ENCODE data around the gene PNPT1.

Gene PNPT1

DNA sequence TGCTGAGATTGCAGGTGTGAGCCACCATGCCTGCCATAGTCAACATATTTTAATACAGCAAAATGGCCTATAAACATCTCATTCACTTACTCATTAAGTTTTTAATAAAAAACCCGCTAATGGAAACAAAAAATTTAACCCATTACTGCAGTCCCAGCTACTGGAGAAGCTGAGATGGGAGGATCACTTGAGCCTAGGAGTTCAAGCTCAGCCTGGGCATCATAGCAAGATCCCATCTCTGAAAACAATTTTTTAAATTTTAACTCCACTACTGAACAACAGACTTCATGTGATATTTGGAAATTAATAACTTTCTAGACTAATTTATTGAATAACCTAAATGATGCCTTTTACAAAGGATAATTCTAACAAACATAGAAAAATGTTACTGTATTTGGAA lies 81.6 kb downstream of the PNPT1 start:
- Histone ChIP-seq H3K4me1 (ENCODE audit: control insufficient read depth, insufficient read depth, low read length) (peaks cover 2% of the 10 kb centered on the region; the same call in 1 of the 2 replicates), H3K27ac (ENCODE audit: extremely low read depth, low read depth, low read length) (no peak overlapping the region), H3K4me3 (ENCODE audit: low read depth, low read length) (no peak overlapping the region), H3K36me3 (ENCODE audit: control insufficient read depth in 2 of 2, insufficient read depth in 1 of 2, low read length in 2 of 2) (peaks cover 28 to 32% of the 10 kb centered on the region in 2 experiments), H3K9me3 (ENCODE audit: control insufficient read depth, insufficient read depth, low read depth, low read length) (no peaks in the 10 kb centered on the region)
- ChIA-PET POLR2A (no interaction called here), CTCF (interaction anchor here (0.6 kb wide), 1 partner anchor 8 kb away, joined by 3 read pairs; no protein-coding TSS in a partner anchor)
- TF ChIP-seq IKZF3 (tag by site-specific recombination; IDR thresholded peaks at IDR 0.05) (no peak), ZSCAN23 (tag by site-specific recombination; IDR thresholded peaks at IDR 0.05) (no peak), ZNF391 (tag by site-specific recombination; IDR thresholded peaks at IDR 0.05; ENCODE audit: borderline replicate concordance, low read depth) (no peak), ZNF670 (tag by site-specific recombination; IDR thresholded peaks at IDR 0.05; ENCODE audit: low read depth) (no peak), ZNF221 (tag by site-specific recombination; IDR thresholded peaks at IDR 0.05; ENCODE audit: borderline replicate concordance) (no peak), ZNF174 (tag by site-specific recombination; IDR thresholded peaks at IDR 0.05) (no peak), ZNF155 (tag by site-specific recombination; IDR thresholded peaks at IDR 0.05) (no peak), GLI2 (tag by site-specific recombination; IDR thresholded peaks at IDR 0.05; ENCODE audit: borderline replicate concordance, low read depth) (no peak), ZNF184 (tag by site-specific recombination; IDR thresholded peaks at IDR 0.05) (no peak), ZNF169 (tag by site-specific recombination; IDR thresholded peaks at IDR 0.05) (no peak), ZNF707 (tag by site-specific recombination; IDR thresholded peaks at IDR 0.05) (no peak)
- TF ChIP-seq, protein P1, sequence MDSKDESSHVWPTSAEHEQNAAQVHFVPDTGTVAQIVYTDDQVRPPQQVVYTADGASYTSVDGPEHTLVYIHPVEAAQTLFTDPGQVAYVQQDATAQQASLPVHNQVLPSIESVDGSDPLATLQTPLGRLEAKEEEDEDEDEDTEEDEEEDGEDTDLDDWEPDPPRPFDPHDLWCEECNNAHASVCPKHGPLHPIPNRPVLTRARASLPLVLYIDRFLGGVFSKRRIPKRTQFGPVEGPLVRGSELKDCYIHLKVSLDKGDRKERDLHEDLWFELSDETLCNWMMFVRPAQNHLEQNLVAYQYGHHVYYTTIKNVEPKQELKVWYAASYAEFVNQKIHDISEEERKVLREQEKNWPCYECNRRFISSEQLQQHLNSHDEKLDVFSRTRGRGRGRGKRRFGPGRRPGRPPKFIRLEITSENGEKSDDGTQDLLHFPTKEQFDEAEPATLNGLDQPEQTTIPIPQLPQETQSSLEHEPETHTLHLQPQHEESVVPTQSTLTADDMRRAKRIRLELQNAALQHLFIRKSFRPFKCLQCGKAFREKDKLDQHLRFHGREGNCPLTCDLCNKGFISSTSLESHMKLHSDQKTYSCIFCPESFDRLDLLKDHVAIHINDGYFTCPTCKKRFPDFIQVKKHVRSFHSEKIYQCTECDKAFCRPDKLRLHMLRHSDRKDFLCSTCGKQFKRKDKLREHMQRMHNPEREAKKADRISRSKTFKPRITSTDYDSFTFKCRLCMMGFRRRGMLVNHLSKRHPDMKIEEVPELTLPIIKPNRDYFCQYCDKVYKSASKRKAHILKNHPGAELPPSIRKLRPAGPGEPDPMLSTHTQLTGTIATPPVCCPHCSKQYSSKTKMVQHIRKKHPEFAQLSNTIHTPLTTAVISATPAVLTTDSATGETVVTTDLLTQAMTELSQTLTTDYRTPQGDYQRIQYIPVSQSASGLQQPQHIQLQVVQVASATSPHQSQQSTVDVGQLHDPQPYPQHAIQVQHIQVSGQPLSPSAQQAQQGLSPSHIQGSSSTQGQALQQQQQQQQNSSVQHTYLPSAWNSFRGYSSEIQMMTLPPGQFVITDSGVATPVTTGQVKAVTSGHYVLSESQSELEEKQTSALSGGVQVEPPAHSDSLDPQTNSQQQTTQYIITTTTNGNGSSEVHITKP (tag by site-specific recombination; IDR thresholded peaks at IDR 0.05) = no peak
- TF ChIP-seq, protein P2, sequence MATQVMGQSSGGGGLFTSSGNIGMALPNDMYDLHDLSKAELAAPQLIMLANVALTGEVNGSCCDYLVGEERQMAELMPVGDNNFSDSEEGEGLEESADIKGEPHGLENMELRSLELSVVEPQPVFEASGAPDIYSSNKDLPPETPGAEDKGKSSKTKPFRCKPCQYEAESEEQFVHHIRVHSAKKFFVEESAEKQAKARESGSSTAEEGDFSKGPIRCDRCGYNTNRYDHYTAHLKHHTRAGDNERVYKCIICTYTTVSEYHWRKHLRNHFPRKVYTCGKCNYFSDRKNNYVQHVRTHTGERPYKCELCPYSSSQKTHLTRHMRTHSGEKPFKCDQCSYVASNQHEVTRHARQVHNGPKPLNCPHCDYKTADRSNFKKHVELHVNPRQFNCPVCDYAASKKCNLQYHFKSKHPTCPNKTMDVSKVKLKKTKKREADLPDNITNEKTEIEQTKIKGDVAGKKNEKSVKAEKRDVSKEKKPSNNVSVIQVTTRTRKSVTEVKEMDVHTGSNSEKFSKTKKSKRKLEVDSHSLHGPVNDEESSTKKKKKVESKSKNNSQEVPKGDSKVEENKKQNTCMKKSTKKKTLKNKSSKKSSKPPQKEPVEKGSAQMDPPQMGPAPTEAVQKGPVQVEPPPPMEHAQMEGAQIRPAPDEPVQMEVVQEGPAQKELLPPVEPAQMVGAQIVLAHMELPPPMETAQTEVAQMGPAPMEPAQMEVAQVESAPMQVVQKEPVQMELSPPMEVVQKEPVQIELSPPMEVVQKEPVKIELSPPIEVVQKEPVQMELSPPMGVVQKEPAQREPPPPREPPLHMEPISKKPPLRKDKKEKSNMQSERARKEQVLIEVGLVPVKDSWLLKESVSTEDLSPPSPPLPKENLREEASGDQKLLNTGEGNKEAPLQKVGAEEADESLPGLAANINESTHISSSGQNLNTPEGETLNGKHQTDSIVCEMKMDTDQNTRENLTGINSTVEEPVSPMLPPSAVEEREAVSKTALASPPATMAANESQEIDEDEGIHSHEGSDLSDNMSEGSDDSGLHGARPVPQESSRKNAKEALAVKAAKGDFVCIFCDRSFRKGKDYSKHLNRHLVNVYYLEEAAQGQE (tag by site-specific recombination; IDR thresholded peaks at IDR 0.05) = no peak
- TF ChIP-seq, protein P3, sequence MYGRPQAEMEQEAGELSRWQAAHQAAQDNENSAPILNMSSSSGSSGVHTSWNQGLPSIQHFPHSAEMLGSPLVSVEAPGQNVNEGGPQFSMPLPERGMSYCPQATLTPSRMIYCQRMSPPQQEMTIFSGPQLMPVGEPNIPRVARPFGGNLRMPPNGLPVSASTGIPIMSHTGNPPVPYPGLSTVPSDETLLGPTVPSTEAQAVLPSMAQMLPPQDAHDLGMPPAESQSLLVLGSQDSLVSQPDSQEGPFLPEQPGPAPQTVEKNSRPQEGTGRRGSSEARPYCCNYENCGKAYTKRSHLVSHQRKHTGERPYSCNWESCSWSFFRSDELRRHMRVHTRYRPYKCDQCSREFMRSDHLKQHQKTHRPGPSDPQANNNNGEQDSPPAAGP (tag by site-specific recombination; IDR thresholded peaks at IDR 0.05) = no peak
- TF ChIP-seq, protein P4, sequence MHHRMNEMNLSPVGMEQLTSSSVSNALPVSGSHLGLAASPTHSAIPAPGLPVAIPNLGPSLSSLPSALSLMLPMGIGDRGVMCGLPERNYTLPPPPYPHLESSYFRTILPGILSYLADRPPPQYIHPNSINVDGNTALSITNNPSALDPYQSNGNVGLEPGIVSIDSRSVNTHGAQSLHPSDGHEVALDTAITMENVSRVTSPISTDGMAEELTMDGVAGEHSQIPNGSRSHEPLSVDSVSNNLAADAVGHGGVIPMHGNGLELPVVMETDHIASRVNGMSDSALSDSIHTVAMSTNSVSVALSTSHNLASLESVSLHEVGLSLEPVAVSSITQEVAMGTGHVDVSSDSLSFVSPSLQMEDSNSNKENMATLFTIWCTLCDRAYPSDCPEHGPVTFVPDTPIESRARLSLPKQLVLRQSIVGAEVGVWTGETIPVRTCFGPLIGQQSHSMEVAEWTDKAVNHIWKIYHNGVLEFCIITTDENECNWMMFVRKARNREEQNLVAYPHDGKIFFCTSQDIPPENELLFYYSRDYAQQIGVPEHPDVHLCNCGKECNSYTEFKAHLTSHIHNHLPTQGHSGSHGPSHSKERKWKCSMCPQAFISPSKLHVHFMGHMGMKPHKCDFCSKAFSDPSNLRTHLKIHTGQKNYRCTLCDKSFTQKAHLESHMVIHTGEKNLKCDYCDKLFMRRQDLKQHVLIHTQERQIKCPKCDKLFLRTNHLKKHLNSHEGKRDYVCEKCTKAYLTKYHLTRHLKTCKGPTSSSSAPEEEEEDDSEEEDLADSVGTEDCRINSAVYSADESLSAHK (tag by site-specific recombination; IDR thresholded peaks at IDR 0.05) = no peak
- TF ChIP-seq, protein P5, sequence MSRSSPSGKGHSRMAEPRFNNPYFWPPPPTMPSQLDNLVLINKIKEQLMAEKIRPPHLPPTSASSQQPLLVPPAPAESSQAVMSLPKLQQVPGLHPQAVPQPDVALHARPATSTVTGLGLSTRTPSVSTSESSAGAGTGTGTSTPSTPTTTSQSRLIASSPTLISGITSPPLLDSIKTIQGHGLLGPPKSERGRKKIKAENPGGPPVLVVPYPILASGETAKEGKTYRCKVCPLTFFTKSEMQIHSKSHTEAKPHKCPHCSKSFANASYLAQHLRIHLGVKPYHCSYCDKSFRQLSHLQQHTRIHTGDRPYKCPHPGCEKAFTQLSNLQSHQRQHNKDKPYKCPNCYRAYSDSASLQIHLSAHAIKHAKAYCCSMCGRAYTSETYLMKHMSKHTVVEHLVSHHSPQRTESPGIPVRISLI (tag by site-specific recombination; IDR thresholded peaks at IDR 0.05) = no peak
- TF ChIP-seq, protein P6, sequence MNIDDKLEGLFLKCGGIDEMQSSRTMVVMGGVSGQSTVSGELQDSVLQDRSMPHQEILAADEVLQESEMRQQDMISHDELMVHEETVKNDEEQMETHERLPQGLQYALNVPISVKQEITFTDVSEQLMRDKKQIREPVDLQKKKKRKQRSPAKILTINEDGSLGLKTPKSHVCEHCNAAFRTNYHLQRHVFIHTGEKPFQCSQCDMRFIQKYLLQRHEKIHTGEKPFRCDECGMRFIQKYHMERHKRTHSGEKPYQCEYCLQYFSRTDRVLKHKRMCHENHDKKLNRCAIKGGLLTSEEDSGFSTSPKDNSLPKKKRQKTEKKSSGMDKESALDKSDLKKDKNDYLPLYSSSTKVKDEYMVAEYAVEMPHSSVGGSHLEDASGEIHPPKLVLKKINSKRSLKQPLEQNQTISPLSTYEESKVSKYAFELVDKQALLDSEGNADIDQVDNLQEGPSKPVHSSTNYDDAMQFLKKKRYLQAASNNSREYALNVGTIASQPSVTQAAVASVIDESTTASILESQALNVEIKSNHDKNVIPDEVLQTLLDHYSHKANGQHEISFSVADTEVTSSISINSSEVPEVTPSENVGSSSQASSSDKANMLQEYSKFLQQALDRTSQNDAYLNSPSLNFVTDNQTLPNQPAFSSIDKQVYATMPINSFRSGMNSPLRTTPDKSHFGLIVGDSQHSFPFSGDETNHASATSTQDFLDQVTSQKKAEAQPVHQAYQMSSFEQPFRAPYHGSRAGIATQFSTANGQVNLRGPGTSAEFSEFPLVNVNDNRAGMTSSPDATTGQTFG (tag by site-specific recombination; IDR thresholded peaks at IDR 0.05; ENCODE audit: borderline replicate concordance) = no peak

Data from HEK293 (cell line).